GM18868 (cell line): Measurements from ENCODE around the gene ATXN7L3.
A peak's percentile ranks its signal among the peaks of the same experiment; 100 is the strongest.

Experiments
- ATAC-seq: cut with Tn5 transposase; IDR thresholded peaks from one replicate; pipeline ENCODE4 v1.9.1; 2021; ENCODE audit warnings: mild to moderate bottlenecking, moderate library complexity; ENCODE audit not compliant: unreplicated experiment

The ATXN7L3 gene

GRCh38 chr17:44202756-44203155 lies 3.1 kb upstream of the ATXN7L3 start:
- no peak for ATAC-seq

DNA sequence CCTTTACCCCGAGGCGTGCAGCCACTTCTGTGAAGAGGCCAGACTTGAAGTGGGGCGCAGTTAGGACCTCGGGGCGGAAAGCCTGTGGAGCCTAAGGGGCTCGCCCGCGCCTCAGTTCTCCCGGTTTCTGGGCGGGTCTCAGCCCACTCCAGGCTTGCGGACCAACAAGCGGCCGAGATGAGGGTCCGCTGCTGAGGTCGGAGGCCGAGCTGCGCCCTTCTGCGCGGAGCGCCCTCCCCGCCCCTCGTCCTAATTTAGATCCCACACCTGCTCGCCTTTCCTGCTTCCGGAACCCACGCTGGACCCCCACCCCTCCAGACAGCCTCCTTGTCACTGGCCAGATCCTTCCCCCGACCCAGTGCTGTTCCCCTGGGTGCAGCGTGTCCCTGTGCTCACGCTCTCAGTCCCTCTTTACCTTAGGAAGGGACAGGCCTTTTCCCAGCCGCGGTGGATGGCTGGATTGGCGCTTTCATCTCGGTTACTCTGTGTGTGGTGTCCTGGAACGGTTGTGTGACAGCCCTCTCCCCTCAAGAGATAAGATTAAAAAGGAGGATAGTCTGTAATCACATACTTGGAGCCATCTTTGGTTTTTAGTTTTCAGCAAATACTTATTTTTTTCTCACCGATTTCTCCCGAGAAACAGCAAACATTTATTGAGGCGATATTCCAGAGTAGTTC lies 933 bp upstream of the ATXN7L3 start:
- no peak for ATAC-seq

DNA sequence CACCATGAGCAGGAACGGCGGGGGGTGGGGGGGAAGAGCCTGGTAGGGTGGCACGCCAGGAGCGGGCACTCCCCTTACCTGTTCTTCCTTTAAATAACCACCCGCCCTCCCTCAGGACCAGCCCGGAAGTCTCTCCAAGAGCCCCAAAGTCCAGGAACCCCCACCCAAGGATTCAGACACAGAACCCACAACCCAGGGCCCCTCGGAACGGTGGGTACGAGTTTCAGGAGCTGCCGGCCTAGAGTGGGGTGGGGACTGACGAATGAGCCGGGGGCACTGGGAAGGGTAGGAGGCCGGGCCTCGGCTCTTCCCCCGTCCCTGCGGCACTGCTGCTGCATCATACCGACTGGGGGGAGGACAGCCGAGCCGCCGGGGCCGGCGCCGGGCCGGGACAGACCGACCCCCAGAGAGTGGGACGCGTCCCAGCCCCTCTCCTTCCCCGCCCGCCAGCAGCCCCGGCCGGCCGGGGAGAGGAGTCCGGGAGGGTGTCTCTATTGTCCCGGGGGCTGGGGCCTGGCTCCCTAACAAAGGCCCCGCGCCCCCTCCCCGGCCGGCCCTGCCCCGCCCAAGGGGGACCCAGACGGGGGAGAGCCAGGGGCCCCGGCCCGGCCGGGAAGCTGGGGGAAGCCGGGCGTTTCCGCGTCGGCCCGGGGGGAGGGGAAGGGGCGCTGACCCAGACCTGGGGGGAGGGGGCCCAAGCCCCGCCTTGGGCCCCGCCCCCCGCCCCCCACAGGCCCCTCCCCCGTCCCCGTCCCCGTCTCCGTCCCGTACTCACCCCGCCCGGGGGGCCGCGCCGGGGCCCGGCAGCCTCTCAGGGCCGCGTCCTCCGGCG lies 747 bp downstream of the ATXN7L3 start:
- ATAC-seq = peak; percentile 15

- no peak for ATAC-seq
Measured at GRCh38 chr17:44197980-44198720, 1.5 kb downstream of the ATXN7L3 start.

DNA sequence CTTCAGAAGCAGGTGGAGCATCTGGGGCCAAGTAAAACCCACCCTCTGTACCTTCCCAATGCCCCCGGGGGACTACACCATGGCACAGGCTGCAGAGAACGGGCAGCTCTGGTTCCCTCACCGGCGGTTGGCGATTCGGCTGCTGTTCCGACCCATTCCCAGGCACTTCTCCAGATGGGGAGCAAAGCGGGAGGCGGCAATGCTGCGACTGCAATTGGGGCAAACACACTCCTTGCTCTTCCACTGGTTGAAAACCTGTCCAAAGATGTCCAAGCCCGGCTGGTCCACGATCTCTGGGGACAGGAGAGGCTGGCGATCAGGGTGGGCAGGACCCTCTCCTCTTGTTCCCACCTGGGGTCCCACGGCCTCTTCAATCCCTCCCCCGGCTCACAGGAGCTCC lies 2.6 kb downstream of the ATXN7L3 start:
- ATAC-seq = no peak

- no peak for ATAC-seq
Measured at GRCh38 chr17:44193326-44194084, 6.2 kb downstream of the ATXN7L3 start.

GRCh38 chr17:44192750-44193149 lies 6.9 kb downstream of the ATXN7L3 start:
- ATAC-seq = no peak

DNA sequence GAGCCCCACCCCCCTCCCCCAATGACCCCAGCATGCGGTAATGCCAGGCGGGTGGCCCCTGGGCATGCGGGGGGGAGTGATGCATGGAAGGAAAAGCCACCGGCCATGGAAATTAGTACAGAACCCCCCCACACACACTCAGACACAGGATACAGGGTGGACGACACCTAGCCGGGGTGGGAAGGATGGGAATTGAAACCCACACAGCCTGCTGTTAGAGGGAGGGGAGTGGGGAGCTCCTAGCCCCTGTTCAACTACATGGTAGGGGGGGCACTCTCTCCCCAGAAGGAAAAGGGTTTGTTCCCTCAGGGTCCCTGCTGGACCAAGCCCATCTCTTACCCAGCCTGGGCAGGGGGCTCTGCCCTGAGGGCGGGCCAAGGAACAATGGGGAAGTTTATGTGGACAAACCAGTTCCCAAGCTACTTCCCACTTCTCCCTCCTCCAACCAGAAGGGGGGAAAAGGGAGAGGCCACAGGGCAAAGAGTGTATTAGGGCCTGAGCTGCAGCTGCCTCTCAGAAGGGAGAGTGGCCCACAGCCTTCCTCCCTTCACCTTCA lies 7.7 kb downstream of the ATXN7L3 start:
- ATAC-seq = no peak

- no peak for ATAC-seq
Measured at GRCh38 chr17:44191369-44191768, 8.3 kb downstream of the ATXN7L3 start.

DNA sequence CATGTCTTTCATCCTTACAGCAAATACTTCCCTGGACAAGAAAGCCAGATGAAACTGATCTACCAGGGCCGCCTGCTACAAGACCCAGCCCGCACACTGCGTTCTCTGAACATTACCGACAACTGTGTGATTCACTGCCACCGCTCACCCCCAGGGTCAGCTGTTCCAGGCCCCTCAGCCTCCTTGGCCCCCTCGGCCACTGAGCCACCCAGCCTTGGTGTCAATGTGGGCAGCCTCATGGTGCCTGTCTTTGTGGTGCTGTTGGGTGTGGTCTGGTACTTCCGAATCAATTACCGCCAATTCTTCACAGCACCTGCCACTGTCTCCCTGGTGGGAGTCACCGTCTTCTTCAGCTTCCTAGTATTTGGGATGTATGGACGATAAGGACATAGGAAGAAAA lies 9.2 kb downstream of the ATXN7L3 start:
- no peak for ATAC-seq

DNA sequence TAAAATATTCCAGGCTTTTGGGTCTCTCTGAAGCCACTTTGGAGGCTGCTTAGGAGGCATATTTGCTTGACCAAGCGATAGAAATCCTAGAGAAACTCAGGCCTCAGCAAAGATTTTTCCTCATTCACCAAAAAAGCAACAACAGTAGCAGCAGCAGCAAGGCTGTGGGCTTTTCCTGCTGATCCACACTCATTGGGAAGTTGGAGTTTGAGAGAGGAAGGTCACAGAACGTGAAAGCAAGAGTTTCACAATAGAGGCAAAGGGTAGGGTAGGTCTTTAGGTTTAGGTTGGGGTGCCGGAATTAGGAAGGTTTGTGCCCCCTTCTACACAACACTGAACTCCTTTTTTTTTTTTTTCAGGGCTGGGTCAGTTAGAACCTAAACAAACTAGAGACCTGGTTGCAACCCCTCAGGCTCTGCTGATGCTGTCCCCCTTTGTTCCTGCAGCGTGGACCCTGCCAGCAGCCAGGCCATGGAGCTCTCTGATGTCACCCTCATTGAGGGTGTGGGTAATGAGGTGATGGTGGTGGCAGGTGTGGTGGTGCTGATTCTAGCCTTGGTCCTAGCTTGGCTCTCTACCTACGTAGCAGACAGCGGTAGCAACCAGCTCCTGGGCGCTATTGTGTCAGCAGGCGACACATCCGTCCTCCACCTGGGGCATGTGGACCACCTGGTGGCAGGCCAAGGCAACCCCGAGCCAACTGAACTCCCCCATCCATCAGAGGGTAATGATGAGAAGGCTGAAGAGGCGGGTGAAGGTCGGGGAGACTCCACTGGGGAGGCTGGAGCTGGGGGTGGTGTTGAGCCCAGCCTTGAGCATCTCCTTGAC lies 10.9 kb downstream of the ATXN7L3 start:
- no peak for ATAC-seq

DNA sequence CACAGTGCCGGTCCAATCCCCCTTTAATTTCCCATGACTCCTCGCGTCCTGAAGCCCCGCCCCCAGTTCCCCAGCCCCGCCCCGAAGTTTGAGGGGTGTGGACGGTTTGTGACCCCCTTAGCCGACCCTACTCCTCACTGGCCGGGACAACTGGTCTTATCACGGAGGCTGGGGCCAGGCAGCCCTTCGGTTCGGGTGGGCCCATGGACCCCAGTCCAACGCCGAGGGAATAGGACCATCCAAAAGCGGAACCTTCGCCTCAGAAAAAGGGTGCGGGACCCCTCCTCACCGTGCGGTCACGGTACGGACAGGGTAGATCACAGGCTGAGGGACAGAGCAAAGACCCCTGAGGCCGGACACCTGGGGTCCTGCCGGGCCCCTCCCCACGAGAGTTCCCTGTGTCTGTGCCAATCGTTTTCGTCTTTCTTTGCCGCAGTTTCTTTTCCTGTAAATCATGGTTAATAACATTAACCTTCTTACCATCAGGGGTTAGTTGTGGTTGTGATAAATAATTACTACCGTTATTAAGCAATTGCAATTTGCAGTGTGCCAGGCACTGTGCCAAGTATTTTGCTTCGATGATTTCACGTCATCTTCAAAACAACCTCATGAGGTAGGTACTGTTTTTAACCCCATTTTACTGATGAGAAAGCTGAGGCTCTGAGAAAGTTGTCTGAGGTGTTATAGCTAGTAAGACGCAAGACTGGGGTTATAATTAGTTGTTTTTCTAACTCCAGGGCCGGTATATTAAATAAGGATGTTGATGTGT lies 12.4 kb downstream of the ATXN7L3 start:
- ATAC-seq = peak; percentile 49

DNA sequence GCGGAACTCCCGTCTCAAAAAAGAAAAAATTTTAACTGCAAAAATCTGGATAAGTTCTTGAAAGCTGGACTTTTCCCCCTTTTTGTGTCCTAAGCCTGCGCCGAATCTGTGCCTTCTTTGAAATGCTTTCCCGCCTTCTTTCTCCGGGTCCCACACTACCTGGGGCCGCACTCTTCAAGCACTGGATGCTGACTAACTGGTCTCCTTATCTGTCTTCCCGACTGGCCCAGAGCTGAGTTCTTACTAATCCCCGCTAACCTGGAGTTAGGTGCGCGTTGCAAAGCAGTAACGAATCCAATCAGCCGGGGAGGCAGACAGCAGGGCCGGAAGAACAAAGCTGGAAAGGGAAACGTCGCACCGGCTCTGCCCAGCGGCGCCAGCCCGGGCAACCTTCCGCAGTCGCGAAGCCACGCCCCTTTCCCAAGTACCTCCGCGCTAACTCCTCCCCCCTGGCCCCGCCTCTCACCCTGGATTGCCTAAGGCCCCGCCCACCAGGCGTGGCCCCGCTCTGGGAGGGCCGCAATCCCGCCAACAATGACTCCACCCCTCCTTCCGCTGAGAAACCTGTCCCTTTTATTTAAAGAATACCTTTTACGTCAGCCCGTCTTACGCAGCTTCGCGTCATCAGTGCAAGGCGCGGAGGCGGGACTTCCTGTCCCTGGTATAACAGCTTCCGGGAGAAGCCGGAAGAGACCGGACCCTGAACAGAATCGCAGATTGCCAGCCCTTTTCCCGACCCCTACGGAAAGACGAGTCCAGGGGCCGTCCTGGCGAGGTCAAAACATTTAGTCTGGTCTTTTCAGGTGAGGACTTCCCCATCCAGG lies 13.2 kb downstream of the ATXN7L3 start, which contains the start of gene TMUB2:
Gene TMUB2, plus strand, starts transcription at position 666 of the 824 bp plus-strand sequence. CDS start 737 bp downstream, outside the sequence.
- ATAC-seq = peak; percentile 85

- no peak for ATAC-seq
Measured at GRCh38 chr17:44184212-44184810, 15.4 kb downstream of the ATXN7L3 start.

- ATAC-seq = no peak
Measured at GRCh38 chr17:44183024-44183423, 16.7 kb downstream of the ATXN7L3 start.

DNA sequence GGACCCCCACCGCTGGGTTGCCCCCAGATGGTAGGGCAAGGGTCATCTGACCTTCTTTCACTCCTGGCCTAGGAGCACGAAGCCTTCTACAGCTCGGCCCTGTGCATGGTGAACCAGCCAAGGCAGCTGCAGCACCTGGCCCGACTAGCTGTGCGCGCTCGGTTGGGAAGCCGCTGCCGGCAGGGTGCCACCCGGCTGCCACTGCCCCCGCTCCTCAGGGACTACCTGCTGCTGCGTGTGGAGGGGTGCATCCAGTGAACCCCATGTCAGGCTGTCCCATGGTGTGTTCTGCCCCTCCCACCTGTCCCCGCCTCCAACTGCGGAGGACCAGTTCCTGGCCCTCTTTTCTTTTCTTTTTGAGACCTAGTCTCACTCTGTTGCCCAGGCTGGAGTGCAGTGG lies 21.6 kb downstream of the ATXN7L3 start:
- ATAC-seq = no peak

- no peak for ATAC-seq
Measured at GRCh38 chr17:44177640-44178039, 22.0 kb downstream of the ATXN7L3 start.
